PC-9 (cell line): Measurements from ENCODE around the gene PNKD.

ENCODE experiments used
- CTCF ChIP-seq: fragments of 200-600 bp; sonication (generic); conservative IDR thresholded peaks from 2 replicates; pipeline ENCODE4 v1.6.1; 2017; ENCODE audit warnings: mixed run types, antibody characterized with exemption, mild to moderate bottlenecking, moderate library complexity
- EZH2 ChIP-seq: fragments of 200-600 bp; sonication (generic); IDR thresholded peaks from 2 replicates; pipeline ENCODE4 v1.8.0; 2017; ENCODE audit warnings: antibody characterized with exemption, low read depth

GRCh38 chr2:218267259-218267658 is 3.1 kb upstream of the PNKD start:
- TF ChIP-seq CTCF = no peak
- no peak for TF ChIP-seq EZH2
